HK-2 (cell line): ENCODE data around the gene CNOT2.

Experiments
- DNase-seq: peaks from one replicate; pipeline ENCODE4 v3.0.0-alpha.2; 2018; ENCODE audit not compliant: unreplicated experiment

Gene CNOT2

GRCh38 chr12:70251226-70251625 lies 8.0 kb downstream of the CNOT2 start:
- DNase-seq, result no peak

- no peak for DNase-seq
Observed at GRCh38 chr12:70251661-70252060, 8.4 kb downstream of the CNOT2 start.

- DNase-seq, result no peak
Observed at GRCh38 chr12:70252832-70253231, 9.6 kb downstream of the CNOT2 start.

GRCh38 chr12:70254225-70254624 lies 11.0 kb downstream of the CNOT2 start:
- no peak for DNase-seq

GRCh38 chr12:70254846-70255245 lies 11.6 kb downstream of the CNOT2 start:
- DNase-seq, result no peak

- DNase-seq, result no peak
Observed at GRCh38 chr12:70255311-70255710, 12.1 kb downstream of the CNOT2 start.

- no peak for DNase-seq
Observed at GRCh38 chr12:70258605-70259403, 15.6 kb downstream of the CNOT2 start.

- no peak for DNase-seq
Observed at GRCh38 chr12:70260646-70261045, 17.4 kb downstream of the CNOT2 start.

- no peak for DNase-seq
Observed at GRCh38 chr12:70264067-70264867, 21.0 kb downstream of the CNOT2 start.

- DNase-seq, result no peak
Observed at GRCh38 chr12:70265132-70265531, 21.9 kb downstream of the CNOT2 start.

GRCh38 chr12:70267550-70267949 lies 24.3 kb downstream of the CNOT2 start:
- DNase-seq, result no peak

- no peak for DNase-seq
Observed at GRCh38 chr12:70268972-70269371, 25.7 kb downstream of the CNOT2 start.

- DNase-seq, result no peak
Observed at GRCh38 chr12:70270108-70270507, 26.9 kb downstream of the CNOT2 start.

- no peak for DNase-seq
Observed at GRCh38 chr12:70271025-70271424, 27.8 kb downstream of the CNOT2 start.

- DNase-seq, result no peak
Observed at GRCh38 chr12:70272510-70272909, 29.3 kb downstream of the CNOT2 start.

GRCh38 chr12:70275045-70275444 lies 31.8 kb downstream of the CNOT2 start:
- DNase-seq, result no peak

GRCh38 chr12:70277973-70278372 lies 34.7 kb downstream of the CNOT2 start:
- no peak for DNase-seq

- no peak for DNase-seq
Observed at GRCh38 chr12:70278945-70279344, 35.7 kb downstream of the CNOT2 start.

- DNase-seq, result no peak
Observed at GRCh38 chr12:70283232-70283631, 40.0 kb downstream of the CNOT2 start.

- no peak for DNase-seq
Observed at GRCh38 chr12:70288817-70289216, 45.6 kb downstream of the CNOT2 start.

GRCh38 chr12:70290116-70290515 lies 46.9 kb downstream of the CNOT2 start:
- DNase-seq, result no peak

GRCh38 chr12:70292017-70292776 lies 49.0 kb downstream of the CNOT2 start:
- no peak for DNase-seq
